SH-SY5Y (cell line): ENCODE data around the gene SLC13A5.

Experiments
- GATA2 ChIP-seq: IDR thresholded peaks from 2 replicates; pipeline ENCODE4 v1.6.1; 2011; ENCODE audit warnings: mild to moderate bottlenecking, low read depth, low read length
- GATA3 ChIP-seq: IDR thresholded peaks from 2 replicates; pipeline ENCODE4 v1.6.1; 2011; ENCODE audit warnings: low read depth, mild to moderate bottlenecking, low read length, moderate library complexity

GRCh38 chr17:6712854-6713129 is 377 bp downstream of the SLC13A5 start:
- TF ChIP-seq GATA3 (no peak), GATA2 (no peak)
